ENCODE results near the gene ZNF585A.
"Not testable (repeated sequence)": the region's sequence is repeated elsewhere in the genome, so short reads cannot be mapped to it uniquely, and the experiment has no call there.

Gene ZNF585A

GRCh38 chr19:37172368-37173366, at the start of gene ZNF585A:
TSS of gene ZNF585A (minus strand) at chr19:37172695. CDS start at chr19:37169910, 2,785 bp downstream.
- FAIRE-seq: peak; percentile 100

GRCh38 chr19:37221136-37221535, 48.6 kb upstream of the ZNF585A start:
- no peak for FAIRE-seq

GRCh38 chr19:37220383-37220782, 47.9 kb upstream of the ZNF585A start:
- FAIRE-seq: no peak

GRCh38 chr19:37218592-37218935, 46.1 kb upstream of the ZNF585A start:
- FAIRE-seq: no peak

- no peak for FAIRE-seq
These were observed 45.5 kb upstream of the ZNF585A start, which contains the start of gene ZNF383 for GRCh38 chr19:37217775-37218591. TSS of gene ZNF383 (plus strand) at chr19:37218214. CDS start at chr19:37230454, 12,240 bp downstream.

- no peak for FAIRE-seq
These were observed 44.9 kb upstream of the ZNF585A start for GRCh38 chr19:37217480-37217774.

GRCh38 chr19:37197768-37198167, 25.3 kb upstream of the ZNF585A start:
- FAIRE-seq: no peak

- FAIRE-seq: not testable (repeated sequence)
These were observed 24.6 kb upstream of the ZNF585A start for GRCh38 chr19:37197115-37197514.

- FAIRE-seq: not testable (repeated sequence)
These were observed 22.8 kb upstream of the ZNF585A start for GRCh38 chr19:37195248-37195647.

- not testable (repeated sequence) for FAIRE-seq
These were observed 13.6 kb upstream of the ZNF585A start for GRCh38 chr19:37186071-37186470.

- peak; percentile 6 for FAIRE-seq
These were observed 6.9 kb downstream of the ZNF585A start for GRCh38 chr19:37165635-37166034.

- no peak for FAIRE-seq
These were observed 12.3 kb downstream of the ZNF585A start for GRCh38 chr19:37160153-37160552.

GRCh38 chr19:37148214-37148613, 24.3 kb downstream of the ZNF585A start:
- FAIRE-seq: no peak

- FAIRE-seq: no peak
These were observed 36.4 kb downstream of the ZNF585A start for GRCh38 chr19:37136111-37136510.

- FAIRE-seq: no peak
These were observed 43.7 kb downstream of the ZNF585A start for GRCh38 chr19:37128821-37129177.

GRCh38 chr19:37127999-37128820, 44.3 kb downstream of the ZNF585A start:
- FAIRE-seq: no peak

GRCh38 chr19:37122093-37122492, 50.4 kb downstream of the ZNF585A start:
- not testable (repeated sequence) for FAIRE-seq

GRCh38 chr19:37114001-37114400, 58.5 kb downstream of the ZNF585A start:
- no peak for FAIRE-seq

GRCh38 chr19:37111753-37112152, 60.7 kb downstream of the ZNF585A start:
- not testable (repeated sequence) for FAIRE-seq

- FAIRE-seq: not testable (repeated sequence)
These were observed 68.4 kb downstream of the ZNF585A start for GRCh38 chr19:37104135-37104534.

- no peak for FAIRE-seq
These were observed 73.9 kb downstream of the ZNF585A start for GRCh38 chr19:37098570-37098969.

GRCh38 chr19:37095859-37096258, 76.6 kb downstream of the ZNF585A start:
- peak; percentile 32 for FAIRE-seq

Measured in A204.1 (cell line).